Mucosa of stomach (tissue), 1 donor: ENCODE results near the gene IFITM1.

ENCODE experiments used
- H3K27me3 ChIP-seq: one replicate; pipeline ENCODE4 v1.7.0; 2013; ENCODE audit warnings: mild to moderate bottlenecking, low read length; ENCODE audit not compliant: control insufficient read depth, insufficient read depth
- H3K36me3 ChIP-seq: one replicate; pipeline ENCODE4 v1.7.0; 2013; ENCODE audit warnings: low read length; ENCODE audit not compliant: control insufficient read depth, insufficient read depth
- H3K4me1 ChIP-seq: one replicate; pipeline ENCODE4 v1.7.0; 2013; ENCODE audit warnings: mild to moderate bottlenecking, low read length; ENCODE audit not compliant: control insufficient read depth, insufficient read depth
- H3K4me3 ChIP-seq: one replicate; pipeline ENCODE4 v1.7.0; 2013; ENCODE audit warnings: low read length
- H3K9ac ChIP-seq: one replicate; pipeline ENCODE4 v1.7.0; 2013; ENCODE audit warnings: mild to moderate bottlenecking, low read length, moderate library complexity
- H3K9me3 ChIP-seq: one replicate; pipeline ENCODE4 v1.7.0; 2013; ENCODE audit warnings: mild to moderate bottlenecking, low read length, moderate library complexity; ENCODE audit not compliant: control insufficient read depth
- donor health status: Pancreatic carcinoma.

The IFITM1 gene

DNA sequence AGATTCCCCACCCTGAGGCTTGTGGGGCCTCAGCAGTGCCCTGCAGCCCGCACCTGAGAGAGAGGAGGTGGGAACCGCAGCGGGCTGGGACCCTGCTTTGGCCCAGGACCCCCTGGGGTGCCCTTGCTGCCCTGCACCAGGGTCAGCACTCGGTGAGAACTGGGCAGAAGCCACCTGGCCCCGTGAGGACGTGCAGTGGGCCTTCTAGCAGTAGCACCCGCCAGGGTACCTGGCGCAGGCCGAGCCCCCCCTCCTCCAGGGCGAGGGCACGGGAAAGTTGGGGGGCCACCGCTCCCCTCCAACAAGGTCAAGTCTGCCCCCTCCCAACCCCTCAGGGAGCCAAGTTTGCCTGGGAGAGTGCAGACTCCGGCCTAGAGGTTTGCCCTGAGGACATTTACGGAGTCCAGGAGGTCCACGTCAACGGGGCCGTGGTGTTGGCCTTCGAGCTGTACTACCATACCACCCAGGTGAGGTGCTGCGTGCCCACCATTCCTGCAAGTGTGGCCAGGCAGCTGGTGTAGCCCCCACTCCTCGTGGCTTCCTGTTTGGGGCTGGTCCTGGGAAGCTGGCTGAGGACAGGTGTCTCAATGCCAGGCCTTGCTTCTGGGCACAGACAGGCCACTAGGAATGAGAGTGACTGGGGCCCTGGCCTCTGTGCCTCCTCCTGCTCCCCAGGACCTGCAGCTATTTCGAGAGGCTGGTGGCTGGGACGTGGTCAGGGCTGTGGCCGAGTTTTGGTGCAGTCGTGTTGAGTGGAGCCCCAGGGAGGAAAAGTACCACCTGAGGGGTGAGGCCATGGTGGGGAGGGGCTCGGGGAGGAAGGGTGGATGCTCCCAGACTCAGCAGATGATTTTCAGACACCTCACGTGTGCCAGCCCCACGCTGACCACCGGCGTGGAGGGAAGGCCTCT, 21.4 kb upstream of the IFITM1 start:
- H3K9ac ChIP-seq, result no peak overlapping the region
- H3K27me3 ChIP-seq, result peaks cover 23% of the 10 kb centered on the region
- no peak overlapping the region for H3K4me3 ChIP-seq
- no peaks in the 10 kb centered on the region for H3K9me3 ChIP-seq
- no peaks in the 10 kb centered on the region for H3K36me3 ChIP-seq
- peaks cover 20% of the 10 kb centered on the region for H3K4me1 ChIP-seq

DNA sequence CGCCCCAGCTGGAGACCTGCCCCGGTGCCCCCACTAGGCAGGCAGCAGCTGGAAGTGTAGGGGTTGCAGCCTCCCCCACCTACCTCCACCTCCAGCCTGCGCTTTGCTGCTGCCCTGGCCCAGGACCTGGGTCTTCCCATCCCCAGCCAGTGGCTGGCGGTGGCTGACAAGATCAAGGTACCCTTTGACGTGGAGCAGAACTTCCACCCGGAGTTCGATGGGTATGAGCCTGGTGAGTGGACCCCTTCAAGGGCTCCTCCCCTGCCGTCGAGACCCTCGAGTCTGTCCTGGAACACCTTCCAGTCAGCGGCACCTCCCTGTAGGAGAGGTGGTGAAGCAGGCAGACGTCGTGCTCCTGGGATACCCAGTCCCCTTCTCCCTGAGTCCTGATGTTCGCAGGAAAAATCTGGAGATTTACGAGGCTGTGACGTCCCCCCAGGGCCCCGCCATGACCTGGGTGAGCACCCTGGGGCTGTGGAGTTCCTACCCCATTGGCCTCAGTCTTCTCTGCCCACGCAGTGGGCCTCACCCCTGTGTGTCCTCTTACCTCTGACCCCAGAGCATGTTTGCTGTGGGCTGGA, 20.5 kb upstream of the IFITM1 start:
- Histone ChIP-seq H3K4me1 (peaks cover 15% of the 10 kb centered on the region), H3K27me3 (peaks cover 23% of the 10 kb centered on the region), H3K36me3 (no peaks in the 10 kb centered on the region)

DNA sequence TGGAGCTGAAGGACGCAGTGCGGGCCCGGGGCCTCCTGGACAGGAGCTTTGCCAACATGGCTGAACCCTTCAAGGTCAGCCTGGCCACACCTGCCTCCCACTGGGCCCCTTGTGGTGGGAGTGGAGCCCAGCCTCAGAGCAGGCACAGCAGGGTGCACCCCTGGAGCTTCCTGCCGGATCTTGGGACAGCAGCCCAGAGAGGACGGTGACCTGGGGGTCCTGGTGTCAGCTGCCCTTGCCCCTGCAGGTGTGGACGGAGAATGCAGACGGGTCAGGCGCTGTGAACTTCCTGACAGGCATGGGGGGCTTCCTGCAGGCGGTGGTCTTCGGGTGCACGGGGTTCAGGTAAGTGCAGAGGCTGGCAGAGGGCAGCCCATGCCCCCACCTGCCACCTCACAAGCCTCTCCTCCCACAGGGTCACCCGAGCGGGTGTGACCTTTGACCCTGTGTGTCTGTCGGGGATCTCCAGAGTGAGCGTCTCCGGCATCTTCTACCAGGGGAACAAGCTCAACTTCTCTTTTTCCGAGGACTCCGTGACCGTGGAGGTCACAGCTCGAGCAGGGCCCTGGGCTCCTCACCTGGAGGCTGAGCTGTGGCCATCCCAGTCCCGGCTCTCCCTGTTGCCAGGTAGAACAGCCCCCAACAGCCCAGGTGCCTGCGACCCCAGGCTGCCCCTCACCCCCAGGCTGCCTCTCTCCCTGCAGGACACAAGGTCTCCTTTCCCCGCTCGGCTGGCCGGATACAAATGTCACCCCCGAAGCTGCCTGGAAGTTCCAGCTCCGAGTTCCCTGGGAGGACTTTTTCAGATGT, 19.8 kb upstream of the IFITM1 start:
- H3K9me3 ChIP-seq, result no peaks in the 10 kb centered on the region
- H3K4me3 ChIP-seq, result no peak overlapping the region
- H3K4me1 ChIP-seq, result peaks cover 13% of the 10 kb centered on the region
- H3K36me3 ChIP-seq, result no peaks in the 10 kb centered on the region
- H3K9ac ChIP-seq, result no peak overlapping the region
- peaks cover 26% of the 10 kb centered on the region for H3K27me3 ChIP-seq

More for the DNA sequence above, 20.5 kb upstream of the IFITM1 start:
- no peak overlapping the region for H3K4me3 ChIP-seq
- no peaks in the 10 kb centered on the region for H3K9me3 ChIP-seq
- no peak overlapping the region for H3K9ac ChIP-seq

DNA sequence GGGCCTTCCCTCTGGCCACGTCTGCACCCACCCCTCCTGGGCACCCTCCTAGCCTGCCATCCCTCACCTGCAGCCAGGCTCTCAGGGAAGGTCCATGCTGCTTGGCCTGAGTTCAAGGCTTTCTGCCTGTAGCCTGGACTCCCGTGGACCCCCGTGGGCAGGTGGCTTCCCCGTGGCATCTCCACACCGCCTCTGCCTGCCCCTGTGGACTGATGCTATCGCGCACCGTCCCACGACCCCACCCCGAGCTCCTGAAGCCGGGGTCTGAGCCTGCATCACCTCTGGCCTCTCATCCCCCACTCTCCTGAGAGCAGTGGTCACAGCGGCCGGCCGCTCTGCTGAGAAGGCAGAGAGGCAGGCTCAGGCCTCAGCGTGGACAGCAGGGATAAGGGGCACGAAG, 19.1 kb upstream of the IFITM1 start:
- Histone ChIP-seq H3K36me3 (no peaks in the 10 kb centered on the region), H3K4me1 (peaks cover 8% of the 10 kb centered on the region), H3K4me3 (no peak overlapping the region), H3K9ac (no peak overlapping the region), H3K27me3 (peaks cover 28% of the 10 kb centered on the region), H3K9me3 (no peaks in the 10 kb centered on the region)

DNA sequence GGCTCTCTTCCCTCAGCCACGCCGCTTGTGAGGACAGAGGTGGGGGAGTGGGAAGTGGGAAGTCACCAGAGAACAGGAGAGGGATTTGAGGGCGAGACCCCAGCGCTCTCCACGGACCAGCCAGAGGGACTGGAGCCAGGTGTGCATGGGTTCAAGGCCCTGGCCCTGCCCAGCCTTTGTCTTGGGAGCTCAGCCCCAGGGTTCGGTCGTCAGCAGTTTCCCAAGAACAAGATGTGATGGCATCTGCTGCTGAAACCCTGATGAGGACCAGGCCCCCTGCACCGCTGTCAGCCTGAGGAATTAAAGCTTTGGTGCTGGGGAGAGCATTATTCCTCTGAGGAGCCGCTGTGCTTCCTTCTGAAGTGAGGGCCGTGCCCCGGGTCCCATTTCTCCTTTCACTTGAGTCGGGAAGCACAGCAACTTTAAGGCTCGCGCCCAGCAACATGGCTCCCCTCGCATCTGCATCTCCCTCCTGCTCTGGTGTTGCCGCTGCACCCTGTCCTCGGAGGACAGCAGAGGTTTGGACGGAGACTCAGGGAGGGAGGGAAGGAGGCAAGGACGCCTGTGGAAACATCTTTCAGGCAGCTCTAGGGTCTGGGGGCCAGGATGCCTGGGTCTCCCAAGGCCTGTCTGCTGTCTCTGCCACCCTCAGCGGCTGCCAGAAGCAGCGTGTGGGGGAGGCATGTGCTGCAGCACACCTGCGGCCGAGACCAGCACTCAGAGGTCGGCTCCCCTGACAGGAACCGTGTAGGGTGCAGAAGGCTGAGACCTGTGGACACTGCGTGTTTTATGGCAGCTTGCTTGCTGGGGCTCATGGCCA, 18.3 kb upstream of the IFITM1 start:
- Histone ChIP-seq H3K9me3 (no peaks in the 10 kb centered on the region), H3K9ac (no peak overlapping the region), H3K36me3 (no peaks in the 10 kb centered on the region), H3K4me1 (peaks cover 8% of the 10 kb centered on the region), H3K4me3 (no peak overlapping the region), H3K27me3 (peaks cover 34% of the 10 kb centered on the region)

DNA sequence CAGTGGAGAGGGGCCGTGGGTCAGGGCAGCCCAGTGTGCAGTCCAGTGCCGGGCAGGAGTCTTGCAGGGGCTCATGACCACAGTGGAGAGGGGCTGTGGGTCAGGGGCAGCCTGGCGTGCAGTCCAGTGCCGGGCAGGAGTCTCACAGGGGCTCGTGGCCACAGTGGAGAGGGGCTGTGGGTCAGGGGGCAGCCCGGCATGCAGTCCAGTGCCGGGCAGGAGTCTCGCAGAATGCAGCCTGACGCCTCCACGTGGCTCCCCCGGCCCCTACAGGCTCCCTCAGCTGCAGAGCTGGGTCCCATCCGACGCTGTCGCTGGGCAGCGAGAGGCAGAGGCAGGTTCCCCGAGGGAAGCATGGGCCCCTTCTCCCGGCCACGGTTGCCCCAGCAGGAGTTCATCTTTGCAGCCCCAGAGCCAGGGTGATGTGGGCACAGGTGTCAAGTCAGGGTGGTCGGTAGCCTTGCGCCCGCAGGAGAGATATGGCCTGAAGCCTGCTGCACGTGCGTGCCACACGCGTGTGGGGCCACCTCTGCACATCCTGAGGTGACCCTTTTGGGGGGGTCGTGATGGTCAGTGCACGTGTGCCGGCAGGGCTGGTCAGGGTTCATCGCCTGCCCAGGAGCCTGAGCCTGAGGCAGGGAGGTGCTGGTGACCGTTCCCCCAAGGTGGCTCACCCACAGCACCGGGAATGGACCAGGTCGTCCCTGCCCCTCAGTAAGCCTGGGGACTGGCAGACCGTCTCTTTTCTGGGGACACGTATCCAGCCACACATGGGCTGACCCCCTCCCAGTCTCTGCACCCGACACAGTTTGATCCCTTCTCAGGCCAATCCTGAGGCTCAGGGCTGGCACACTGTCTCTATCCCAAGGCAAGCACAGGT, 17.4 kb upstream of the IFITM1 start:
- Histone ChIP-seq H3K36me3 (no peaks in the 10 kb centered on the region), H3K9me3 (no peaks in the 10 kb centered on the region), H3K9ac (no peak overlapping the region), H3K27me3 (peaks cover 37% of the 10 kb centered on the region), H3K4me3 (no peak overlapping the region), H3K4me1 (peaks cover 8% of the 10 kb centered on the region)

DNA sequence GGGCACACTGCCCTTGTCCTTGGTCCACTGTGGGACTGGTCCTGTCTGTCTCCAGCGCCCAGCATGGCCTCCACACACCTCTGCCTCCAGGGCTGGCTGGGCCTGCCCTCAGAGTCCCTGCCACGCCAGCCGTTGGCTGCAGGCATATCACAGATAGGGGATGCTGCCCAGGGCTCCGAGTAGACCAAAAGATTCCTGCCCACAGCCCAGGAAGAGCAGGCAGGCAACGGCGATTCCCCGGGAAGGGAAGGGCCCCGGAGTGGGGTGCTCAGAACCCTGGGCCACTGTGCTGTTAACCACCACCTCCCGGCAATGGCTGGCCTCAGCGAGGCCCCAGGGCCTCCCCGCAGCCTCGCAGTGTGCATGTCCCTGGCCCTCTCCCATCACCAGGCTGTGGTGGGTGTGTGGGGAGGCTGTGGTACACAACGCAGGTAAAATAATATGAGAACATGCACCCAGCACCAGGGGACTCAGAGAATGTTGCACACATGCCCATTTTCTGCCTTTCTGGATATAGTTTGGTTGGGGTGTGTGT, 16.7 kb upstream of the IFITM1 start:
- Histone ChIP-seq H3K9ac (no peak overlapping the region), H3K4me3 (no peak overlapping the region), H3K36me3 (no peaks in the 10 kb centered on the region), H3K9me3 (no peaks in the 10 kb centered on the region), H3K4me1 (peaks cover 8% of the 10 kb centered on the region), H3K27me3 (peaks cover 37% of the 10 kb centered on the region)

DNA sequence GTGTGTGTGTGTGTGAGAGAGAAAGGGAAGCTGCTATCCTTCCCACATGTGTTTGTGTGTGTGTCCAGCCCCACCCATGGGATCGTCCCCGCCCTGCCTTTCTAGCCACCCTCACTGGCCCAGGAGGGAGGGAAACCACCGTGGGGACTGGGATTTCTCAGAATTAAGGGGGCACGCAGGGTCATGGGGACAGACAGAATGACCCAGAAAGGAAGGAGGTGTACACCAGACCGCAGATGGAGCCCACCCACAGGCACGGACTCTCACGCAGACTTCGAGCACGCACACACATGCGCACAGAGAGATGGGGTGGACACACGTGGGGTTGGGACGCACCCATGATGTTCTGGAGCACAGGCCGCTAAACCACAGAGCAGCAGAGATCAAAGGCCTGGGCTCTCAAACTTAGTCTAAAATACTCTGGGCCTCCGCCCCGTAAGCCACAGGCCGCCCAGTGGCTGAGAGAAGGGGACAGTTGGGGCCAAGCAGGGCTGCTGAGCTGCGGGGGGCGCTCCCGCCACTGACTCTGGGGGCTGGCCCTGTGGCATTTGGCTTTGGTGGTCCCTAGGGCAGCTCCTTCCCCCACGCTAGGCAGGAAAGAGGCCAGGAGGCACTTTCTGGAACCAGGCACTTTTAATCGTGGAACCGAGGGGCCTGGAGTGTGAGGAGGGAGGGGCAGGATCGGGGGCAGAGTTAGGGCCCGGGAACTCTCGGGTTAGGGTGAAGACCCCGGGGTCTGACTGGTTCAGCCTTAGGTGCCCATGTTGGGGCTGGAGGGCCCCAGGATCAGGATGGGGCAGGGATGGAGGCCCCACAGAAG, 16.0 kb upstream of the IFITM1 start:
- Histone ChIP-seq H3K9me3 (no peaks in the 10 kb centered on the region), H3K4me1 (peaks cover 8% of the 10 kb centered on the region), H3K27me3 (peaks cover 37% of the 10 kb centered on the region), H3K9ac (no peak overlapping the region), H3K36me3 (no peaks in the 10 kb centered on the region), H3K4me3 (no peak overlapping the region)

DNA sequence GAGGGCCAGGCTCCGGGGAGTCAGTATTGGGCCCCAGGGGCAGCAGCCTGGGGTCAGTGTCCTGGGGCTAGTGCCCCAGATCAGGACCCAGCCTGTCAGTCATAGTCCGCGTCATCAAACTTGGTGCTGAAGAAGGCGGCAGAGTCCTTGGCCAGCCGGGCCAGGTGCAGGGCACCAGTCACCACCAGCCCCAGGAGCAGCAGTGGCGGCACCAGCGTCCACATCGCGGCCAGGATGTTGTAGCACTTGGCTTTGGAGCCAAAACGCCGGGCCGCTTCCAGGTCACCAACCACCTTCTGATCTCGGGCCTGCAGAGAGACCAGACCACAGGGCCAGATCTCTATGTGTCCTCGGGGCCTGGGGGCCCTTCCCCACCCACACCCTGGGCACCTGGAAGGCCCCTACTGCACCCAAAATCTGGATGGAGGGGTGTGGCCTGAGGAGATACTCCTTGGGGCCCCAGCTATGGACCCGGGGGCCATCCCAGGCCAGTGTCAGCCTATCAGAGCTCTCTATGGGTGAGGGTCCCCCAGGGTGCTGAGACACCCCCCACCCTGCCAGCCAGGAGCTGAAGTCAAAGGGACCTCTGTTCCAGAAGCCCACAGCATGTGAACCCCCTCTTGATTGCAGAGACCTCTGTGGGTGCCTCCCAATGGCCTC, 15.3 kb upstream of the IFITM1 start:
- H3K9me3 ChIP-seq, result no peaks in the 10 kb centered on the region
- peaks cover 8% of the 10 kb centered on the region for H3K4me1 ChIP-seq
- no peaks in the 10 kb centered on the region for H3K36me3 ChIP-seq
- H3K27me3 ChIP-seq, result peaks cover 37% of the 10 kb centered on the region
- H3K4me3 ChIP-seq, result no peak overlapping the region
- no peak overlapping the region for H3K9ac ChIP-seq
